ENCODE measurements around the gene MLPH.

Gene MLPH

DNA sequence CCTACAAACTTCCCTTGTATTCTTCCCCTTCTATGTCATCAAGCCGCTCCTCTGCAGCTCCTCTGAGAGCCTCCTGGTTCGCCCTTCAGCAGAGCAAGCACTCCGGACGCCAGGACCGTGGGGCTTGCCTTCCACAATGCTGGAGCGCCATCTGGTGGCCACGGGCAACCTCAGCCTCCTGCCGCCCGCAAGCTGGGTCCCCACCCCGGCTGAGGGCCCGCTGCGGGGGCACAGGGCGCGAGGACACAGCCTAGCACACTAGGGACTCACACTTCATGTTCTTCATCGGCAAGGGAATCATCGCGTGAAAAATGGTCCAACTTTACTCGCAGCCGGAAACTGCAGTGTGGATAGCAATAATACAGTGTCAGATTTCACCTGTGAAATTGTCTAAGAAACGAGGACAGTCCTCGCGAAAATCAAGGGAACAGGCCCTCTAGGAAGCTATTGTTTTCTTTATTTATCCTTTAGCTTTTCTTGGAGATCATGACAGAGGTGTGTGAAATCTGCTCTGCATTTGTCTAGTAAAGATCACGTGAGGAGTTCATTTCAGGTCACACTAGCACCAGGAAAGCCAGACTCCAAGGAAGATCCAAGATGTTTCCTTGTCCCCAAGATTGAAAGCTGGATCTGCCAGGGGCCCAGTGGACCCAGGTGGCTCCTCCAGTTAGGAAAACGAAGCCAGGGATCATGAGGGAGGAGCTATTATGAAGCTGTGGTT, 85.1 kb downstream of the MLPH start:
- DNase-seq, result peak; percentile 83 to 85

DNA sequence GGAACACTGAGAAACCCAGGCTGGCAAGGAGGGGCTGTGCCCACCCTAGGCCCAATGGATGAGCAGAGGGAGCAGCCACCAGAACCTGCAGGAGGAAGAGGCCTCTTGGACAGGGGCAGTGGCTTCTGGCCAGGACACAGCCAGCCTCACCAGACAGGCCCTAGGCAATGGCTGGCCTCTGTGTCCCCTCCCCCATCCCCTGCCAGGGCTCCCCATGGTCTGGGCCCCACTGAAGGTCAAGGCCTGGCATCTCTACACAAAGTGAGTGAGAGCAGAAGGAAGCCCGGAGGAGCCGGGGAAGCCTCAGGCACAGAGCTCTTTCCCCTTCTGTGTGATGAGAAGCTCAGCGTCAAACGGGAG, 85.7 kb downstream of the MLPH start:
- DNase-seq, result no peak

DNA sequence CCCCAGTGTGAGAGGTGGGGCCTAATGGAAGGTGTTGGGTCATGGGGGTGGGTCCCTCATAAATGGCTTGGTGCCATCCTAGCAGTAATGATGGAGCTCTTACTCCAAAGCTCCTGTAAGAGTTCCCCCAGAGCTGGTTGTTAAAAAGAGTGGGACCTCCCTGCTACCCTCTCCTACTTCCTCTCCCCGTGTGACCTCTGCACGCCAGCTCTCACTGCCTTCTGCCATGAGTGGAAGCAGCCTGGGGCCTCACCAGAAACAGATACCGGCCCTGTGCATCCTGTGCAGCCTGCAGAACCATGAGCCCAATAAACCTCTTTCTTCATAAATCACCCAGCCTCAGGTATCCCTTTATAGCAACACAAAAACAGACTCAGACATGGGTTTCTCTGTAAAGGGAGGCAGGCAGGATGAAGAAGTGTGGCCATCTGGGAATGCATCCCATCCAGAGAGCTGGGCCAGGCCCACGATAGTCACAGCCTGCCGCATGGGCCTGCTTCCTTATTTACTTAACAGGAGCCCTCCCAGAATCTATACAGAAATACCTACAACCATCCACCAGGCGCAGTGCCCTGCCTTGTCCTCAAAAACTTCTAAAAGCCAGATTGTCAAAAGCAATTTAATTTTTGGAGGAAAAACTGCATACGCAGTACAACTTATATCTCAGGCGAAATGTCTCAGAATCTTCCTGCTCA, 86.8 kb downstream of the MLPH start:
- DNase-seq, result no peak

DNA sequence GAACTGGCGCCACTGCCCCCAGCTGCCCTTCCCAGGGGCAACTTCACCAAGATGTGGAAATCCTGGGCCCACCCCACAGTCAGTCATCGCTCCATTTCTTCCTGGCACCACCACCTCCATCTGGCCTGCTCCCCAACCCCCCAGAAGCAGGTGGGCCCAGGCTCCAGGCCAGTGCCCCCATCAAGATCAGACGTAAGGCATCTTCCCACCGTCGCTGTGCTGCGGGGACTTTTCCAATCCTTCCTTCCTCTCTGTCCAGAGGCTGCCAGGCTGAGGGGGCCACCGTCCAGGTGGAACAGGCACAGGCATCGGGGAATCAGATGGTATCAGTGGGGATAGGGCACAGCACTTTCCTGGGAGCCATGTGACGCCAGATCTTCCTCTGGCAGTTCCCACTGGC, 87.4 kb downstream of the MLPH start:
- no peak for DNase-seq

DNA sequence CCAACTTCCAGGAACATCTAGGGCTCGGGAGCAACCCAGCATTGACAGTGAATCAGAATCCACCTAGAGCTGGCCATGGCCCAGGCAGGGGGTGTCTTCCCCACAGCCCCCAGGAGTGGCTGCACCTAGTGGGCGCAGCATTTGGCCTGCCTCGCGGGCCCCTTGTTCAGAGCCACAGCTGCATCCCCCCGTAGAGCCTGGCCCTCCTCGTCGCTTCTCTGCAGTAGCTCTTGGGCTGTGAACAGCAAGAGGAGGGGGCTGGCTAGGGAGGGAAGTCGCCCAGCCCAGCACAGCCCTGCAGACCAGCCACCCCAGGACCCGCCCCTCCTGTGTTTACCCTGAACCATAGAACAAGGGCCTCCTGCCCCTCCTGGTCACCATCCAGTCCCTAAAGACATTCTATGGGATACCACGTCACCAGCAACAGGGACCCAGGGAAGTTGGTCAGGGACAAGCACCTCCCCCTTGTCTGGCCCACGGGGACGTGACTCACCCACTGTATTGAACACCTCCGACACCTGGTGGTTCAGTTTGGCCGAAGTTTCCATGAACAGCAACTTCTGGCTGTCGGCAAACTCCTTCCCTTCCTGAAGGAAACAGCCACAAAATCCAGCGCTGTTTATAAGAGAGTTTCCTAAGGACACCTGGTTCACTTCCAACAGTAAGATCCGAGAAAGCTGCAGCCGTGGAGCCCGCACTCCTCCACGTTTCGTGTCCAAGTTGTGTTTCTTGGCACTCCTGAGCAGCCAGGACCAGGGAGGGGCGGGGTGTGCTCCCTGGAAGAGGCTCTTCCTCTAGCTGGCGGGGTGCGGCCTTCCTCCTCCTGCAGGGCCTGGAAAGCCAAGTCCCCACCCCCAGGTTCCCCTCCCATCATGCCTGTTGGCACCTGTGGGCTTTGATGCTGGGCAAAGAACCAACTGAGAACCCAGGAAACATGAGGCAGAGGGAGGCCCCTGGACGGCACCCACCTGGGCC, 88.1 kb downstream of the MLPH start:
- DNase-seq, result no peak

DNA sequence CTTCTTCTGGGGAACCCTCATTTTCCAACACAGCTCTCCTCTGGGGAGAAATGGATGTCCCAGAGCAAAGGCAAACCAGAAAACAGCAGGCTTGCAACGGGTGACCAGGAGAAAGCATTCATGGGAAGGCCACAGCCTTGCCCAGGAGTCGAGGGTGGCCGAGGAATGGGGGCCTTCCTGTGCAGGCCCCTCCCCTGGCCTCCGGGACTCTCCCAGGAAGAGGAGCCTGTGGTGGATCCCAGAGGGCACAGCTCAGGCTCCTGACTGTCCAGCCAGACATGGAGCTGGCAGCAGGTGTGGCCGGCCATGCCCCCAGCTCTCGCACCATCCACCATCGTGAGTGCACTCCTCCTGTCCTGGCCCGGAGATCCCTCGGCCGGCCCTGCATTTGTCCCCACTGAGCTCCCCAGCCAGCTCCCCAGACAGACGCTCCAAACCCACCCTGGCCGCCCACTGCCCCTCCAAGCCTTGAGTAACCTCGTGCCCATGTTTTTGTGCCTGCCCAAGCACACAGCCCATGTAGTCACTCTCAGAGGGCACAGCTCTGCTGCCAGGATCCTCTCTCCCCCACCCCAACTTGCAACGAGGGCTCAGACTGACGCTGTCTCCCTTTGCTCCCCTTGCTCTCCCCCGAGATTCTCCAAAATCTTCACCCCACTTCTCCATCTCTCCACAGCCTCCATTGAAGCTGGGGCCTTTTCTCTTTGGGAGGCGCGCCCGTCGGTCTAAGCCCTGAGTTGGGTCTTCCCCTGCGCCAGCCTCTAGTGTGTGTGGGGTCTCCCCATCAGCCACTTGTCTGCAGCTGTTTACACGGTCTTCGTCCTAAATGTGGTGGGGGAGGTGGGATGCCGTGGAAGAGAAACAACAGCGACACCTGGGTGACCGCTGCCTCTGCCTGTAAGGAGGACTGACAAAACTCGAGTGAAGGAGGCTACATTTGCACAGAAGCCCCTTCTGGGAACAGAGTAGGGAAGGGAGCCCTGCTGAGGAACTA, 89.1 kb downstream of the MLPH start:
- DNase-seq, result no peak

DNA sequence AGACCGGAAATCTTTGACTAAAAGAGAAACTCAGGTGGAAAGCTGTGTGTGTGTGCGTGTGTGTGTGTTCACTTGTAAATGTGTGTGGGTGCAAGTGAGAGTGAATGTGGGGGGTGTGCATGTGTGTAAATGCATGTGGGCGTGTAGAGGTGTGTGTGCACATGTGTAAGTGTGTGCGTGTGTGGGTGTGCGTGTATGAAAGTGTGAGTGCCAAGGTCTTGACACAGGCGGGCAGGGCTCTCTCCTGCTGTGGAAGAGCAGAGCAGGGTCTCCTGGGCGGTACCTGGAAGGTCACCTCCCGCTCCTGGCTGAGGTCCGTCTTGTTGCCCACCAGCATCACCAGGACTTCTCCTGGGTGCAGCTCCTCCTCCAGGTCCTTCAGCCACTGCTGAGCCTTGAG, 89.9 kb downstream of the MLPH start:
- DNase-seq, result no peak

DNA sequence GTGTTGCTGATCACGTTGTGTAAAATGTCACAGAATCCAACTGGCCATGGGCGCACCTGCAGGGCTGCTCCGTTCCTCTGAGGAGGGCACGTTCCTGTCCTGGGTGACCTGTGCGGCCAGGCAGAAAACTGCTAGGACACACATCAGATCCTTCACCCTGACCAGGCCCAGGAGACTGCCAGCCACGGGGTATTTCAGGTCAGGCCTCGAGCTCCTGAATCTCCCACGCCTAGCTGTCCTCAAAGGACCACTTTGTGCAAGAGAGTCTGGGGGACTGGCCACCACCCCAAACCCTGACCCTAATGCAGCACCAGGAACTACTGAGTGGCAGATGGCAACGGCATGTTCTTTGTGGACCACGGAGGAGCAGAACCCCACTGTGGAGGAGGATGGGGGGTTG, 90.4 kb downstream of the MLPH start:
- DNase-seq, result no peak

DNA sequence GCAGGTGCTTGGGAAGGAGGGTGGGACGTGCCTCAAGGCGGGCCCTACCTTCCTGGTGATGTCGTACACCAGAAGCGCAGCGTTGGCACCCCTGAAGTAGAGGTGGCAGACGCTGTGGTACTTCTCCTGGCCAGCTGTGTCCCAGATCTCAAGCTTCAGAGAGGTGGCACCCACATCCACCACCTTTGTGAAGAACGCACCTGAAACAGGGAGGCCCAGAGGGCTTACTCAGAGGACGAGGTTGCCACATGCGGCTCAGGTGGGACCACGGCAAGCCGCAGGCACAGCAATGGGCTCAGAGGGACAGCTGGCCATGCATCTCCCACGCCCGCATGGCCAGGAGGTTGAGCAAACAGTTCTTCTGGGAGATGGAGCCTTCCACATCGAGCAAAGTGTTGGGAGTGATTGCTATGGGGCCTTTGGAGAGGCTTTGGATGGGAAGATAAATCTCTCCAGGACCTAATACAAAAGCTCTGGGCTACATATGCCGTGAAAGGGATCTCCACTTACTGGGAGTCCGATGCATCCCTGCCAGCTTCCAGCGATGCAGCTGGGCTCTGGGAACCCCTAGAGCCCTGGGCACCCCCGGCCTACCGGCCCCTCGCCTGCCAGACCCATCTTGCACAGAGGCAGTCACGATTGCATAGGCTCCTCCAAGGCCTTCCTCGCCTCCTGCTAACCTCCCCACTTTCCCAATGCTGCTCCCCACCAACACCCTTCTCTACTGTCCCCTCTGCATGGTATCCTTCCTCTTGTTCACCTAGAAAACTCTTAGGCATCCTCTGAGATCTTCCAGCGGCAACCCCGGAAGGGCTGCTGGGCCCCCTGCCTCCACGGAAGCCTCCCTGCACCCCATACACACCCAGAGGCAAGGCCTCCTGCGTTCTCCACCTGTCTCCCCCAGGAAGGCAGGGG, 91.2 kb downstream of the MLPH start:
- no peak for DNase-seq

DNA sequence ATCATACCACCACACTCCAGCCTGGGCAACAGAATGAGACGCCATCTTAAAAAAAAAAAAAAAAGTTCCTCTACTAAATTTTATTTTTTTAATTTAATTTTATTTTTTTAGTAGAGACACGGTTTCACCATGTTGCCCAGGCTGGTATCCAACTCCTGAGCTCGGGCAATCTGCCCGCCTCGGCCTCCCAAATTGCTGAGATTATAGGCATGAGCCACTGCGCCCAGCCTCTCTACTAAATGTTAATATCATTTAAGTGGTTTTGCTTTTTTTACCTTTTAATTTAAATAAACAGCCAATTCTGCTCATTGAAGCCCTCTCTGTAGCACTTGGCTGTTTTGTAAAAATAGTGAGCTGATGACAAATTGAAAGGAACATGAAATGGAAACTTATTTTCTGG, 94.3 kb downstream of the MLPH start:
- no peak for DNase-seq

DNA sequence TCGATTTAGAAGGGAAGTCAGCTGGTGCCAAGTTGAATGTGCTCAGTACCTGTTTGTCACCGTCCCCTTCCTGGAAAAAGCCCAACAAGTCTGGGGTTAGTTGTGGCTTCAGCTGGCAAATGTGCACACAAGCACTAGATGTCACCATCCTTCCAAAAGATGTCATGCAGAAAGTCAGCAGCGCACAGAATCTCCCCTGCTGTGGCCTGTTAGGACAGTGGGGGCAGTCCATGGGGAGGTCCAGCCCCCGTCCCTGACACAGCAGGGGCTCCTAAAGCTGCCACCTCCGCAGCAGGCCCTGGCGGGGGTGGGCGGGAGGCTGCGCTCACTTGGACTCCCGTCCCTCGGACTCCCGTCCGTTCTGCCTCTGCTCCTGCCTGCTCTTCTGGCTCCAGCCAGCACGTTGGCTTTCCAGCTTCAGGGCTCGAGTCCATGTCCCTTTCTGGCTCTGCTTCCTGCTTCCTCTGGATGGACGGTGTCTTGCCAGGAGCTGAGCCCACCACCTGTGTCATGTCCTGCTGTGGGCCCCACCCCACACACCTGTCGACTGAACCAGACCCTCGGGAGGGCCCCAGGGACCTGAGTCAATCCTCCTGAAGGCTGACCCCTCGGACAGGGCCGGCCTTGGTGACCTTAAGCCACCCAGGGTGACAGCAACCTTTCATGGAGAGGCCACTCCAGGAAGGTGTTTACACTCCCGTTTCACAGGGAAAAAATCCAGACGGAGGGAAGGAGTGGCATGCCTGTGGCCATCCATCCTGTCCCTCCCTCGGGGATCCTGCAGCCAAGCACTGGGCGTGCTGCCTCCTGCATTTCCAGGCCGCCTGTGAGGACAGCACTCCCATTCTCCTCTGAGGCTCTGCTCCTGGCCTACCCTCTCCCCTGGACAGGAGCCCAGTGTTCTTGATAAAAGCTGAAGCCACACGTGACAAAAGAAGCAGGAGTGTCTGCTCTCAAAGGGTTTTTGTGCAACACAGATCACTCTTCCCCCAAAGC, 95.0 kb downstream of the MLPH start:
- peak in 1 of 2 experiments; percentile 53 for DNase-seq

DNA sequence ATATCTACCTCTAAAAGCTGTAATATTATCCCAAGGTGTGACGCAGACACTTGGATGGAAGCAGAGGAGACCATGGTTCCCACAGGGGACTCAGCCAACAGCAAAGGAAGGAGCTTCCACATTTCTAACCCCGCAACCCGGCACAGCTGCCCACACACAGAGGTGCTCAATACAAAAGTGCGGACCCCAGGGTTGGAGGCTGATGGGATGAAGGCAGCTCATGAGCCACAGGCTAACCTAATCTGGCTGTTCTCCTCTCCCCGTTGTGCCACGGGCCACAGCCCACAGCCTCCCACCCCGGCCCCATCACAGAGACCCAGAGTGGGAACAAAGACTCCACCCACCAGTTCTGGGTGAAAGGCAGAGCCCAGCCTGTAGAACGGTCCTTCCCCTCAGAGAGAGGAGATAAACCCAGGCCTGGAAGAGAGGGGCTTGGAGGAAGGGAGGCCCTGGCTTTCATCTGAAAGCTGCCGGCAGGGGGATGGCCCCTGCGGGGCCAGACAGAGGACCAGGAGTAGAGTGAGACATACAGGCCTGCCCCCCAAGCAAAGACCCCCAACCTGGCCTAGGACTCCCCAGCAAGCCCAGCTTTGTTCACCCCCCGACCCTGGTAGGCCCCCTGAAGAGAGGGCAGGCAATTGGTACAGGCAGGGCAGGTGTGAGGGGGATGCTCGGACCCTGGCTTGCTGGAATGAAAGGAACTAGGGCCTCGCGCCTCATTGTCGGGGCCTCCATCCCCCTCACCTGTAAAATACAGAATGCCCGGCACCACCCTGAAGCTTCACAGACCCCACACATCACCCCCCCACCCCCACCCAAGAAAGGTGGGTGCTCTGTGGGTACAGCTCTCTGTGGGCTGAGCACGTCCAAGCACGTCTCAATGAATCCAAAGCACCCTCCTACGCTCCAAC, 96.6 kb downstream of the MLPH start:
- no peak for DNase-seq

DNA sequence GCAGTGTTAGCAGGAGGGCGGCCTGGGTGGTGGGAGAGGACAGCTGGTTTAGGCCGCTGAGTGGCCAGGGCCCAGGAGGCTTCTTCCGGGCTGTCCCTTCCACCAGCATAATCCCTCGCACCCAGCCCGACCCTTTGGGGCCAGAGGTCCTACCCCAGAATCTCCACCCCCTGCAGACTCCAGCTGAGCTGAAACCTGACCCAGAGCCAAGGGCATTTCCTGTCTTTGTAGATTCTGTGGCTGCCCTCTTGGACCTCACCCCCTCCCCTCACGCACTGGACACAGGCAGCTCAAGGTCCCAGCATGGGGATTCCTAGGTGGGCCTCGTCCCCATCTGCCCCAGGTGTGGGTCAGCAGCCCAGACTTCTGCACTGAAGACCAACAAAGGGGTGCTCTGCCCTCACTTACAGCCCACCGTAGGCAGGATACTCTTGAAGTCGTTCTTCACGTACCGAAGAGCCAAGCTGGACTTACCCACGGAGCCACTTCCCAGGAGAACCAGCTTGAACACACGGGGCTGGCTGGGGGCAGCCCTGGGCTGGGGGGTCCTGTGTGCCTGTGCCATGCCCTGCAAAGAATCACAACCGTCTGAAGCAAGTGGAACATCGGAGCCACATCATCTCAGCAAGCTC, 98.7 kb downstream of the MLPH start:
- DNase-seq, result no peak

DNA sequence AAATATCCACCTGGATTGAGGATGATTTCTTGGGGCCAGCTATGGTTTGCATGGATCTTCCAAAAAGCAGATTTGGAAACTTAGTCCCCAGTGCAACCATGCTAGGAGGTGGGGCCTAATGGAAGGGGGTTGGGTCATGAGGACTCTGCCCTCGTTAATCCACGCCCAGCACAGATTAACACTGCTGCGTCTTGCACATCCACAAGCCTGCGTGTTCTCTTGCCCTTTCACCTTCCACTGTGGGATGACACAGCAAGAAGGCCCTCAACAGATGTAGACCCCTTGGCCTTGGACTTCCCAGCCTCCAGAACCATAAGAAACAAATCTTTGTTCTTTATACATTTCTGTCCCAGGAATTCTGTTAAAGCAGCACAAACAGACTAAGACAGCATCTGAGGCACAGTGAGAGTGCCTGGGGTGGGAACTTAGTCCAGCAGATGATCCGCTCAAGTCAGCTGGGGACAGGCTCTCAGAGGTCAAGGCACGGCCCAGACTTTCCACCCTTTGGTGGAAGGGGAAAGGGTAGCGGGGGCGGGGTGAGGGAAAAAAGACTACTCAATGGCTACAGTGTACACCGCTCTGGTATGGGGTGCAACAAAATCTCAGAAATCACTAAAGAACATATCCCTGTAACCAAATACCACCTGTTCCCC, 101.1 kb downstream of the MLPH start:
- DNase-seq, result no peak

DNA sequence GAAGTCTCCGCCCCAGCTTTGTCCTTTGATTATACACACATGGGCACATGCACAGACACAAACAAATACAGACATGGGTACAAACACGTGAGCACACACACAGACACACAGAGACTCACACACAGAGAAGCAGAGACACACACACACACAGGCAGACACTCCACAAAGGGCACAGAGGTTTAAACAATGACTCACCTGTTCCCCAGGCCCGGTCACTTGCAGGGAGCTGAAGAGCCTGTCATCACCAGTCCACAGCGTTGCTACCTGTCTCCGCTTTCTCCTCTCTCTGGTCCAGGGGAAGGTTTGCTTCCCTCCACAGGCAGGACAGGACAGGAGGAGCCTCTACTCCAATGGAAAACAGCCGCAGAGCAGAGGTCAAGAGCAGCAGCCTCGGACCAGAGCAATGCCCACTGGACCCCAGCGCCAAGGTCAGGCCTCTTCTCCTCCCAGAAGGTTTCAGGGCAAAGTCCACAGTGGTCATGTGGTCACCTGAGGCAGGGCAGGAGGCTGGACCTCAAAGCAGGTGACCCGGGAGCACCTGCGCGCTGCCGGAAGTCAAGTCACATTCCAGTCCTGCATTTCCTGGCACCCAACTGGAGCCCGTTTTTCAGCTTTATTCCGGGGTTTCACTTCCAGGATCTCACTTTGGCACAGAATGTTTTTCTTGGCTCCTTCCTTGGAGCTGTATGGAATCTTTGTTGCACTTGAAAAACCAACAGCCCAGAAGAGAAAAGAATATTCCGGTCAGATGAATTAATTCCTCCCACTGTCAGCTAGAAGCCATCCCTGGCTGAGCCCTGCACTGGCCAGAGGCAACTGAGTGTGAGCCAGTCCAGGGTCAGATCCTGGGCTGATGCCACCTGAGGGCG, 103.5 kb downstream of the MLPH start, which contains the start of gene RAB17:
TSS of gene RAB17 (minus strand) at position 463 of the 869 bp plus-strand sequence. CDS start 4,580 bp downstream, outside the sequence.
- DNase-seq, result no peak

DNA sequence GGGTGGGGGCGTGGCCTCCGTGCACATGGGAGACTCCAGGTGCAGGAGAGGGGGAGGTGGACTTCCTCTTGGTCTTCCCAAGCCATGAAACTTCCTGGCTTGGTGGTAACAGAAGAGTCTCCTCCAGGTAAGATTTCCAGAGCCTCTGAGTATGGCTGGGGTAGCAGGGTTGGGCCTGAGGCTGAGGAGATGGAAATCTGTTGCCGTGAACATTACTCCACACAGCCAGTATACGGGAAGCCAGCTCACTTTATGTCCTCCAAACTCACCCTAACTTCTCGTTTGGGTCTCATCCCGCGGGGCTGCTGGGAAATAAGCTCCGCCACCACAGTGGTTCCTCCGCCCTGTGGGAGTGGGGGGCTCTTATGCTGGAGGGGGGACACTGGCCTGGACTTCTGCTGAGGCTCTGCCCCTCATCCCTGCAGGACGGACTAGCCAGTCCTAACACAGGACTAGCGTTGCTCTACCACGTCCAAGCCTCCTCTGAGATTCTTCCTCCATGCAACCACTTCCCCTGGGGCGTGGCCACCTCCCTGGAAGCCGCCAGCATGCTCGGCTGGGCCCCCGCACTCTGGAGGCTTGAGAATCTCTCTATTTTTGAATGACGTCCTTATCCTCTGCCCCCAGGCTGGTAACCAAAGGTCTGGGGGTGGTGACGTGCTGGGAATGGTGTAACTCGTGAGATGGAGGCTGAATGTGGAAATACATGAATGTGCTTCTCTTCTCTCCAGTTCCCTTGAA, 104.3 kb downstream of the MLPH start:
- DNase-seq, result no peak
